Type B pancreatic cell (in vitro differentiated cells): ENCODE results near the gene KIF26A. TPM values are rescaled to one million over a fixed set of nuclear protein-coding genes. Genes with fewer than 3 reads are reported as not detected.

Source experiments
- DNase-seq: peaks from one replicate; pipeline ENCODE4 v3.0.0; 2021; ENCODE audit warnings: mixed read lengths; ENCODE audit not compliant: unreplicated experiment; ENCODE audit errors: extremely low spot score
- H3K27ac Mint-ChIP-seq: 2 replicates; pipeline ENCODE4 v1.8.0; 2021; ENCODE audit warnings: mild to moderate bottlenecking, mixed read lengths
- H3K27me3 Mint-ChIP-seq: 2 replicates; pipeline ENCODE4 v1.8.0; 2021; ENCODE audit warnings: mixed read lengths
- H3K36me3 Mint-ChIP-seq: 2 replicates; pipeline ENCODE4 v1.8.0; 2021; ENCODE audit warnings: mixed read lengths
- H3K4me1 Mint-ChIP-seq: one replicate; pipeline ENCODE4 v1.8.0; 2021; ENCODE audit warnings: mixed read lengths; ENCODE audit not compliant: unreplicated experiment
- H3K4me3 Mint-ChIP-seq: 2 replicates; pipeline ENCODE4 v1.8.0; 2021; ENCODE audit warnings: mild to moderate bottlenecking, mixed read lengths
- H3K9me3 Mint-ChIP-seq: 2 replicates; pipeline ENCODE4 v1.8.0; 2021; ENCODE audit warnings: mixed read lengths
- CTCF ChIP-seq: fragments of 200-600 bp; sonication (generic); conservative IDR thresholded peaks from 2 replicates; pipeline ENCODE4 v1.5.0; 2021; ENCODE audit warnings: antibody characterized with exemption, mild to moderate bottlenecking
- total RNA-seq: library from RNA; stranded (reverse); gene quantifications from 2 replicates; pipeline ENCODE4 v1.2.1, GENCODE V29; 2021; ENCODE audit warnings: low replicate concordance

Gene KIF26A
- total RNA-seq, 1 donor from 2014 or later: 23.4 TPM

DNA sequence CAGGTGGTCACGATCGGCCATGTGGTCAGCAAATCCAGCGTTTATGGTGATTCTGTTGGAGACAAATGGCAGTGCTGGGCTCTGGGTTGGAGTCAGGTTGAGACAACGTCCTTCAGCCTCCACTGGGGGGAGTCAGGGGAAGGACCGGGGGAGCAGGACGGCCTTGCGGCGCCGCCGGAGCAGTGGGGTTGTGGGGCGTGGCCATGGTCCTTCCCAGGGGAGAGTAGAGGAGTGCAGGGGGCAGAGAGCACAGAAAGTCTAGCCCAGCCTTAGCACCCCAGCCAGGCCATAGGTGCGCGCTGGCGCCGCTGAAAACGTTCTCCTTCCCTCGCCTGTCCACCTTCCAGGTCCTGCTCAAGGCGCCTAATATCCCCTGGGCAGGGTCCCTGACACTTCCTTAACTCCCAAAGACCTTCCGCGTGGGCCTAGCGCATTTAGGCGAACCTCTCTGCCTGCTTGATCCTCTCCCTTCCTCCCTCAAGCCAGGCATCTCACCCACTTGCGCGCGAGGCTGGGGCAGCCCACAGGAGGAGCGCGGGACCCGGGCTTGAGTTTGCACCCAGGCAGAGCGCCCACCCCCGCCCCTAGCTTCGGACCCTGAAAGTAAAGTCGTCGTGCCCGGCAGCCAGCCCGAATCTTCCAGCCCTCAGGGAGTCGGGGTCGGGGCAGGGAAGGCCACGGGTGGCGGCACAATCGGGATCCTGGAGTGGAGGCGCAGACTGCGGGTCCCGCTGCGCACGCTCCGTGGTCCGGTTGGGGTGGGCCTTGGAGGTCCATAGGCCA, 3.1 kb upstream of the KIF26A start:
- no peak overlapping the region for H3K27ac Mint-ChIP-seq
- peaks cover 7% of the 10 kb centered on the region for H3K4me1 Mint-ChIP-seq
- peaks cover 56% of the 10 kb centered on the region for H3K27me3 Mint-ChIP-seq
- no peak for DNase-seq
- peak; percentile 68 for TF ChIP-seq CTCF
- peak overlapping the region; percentile 77 for H3K4me3 Mint-ChIP-seq
- no peaks in the 10 kb centered on the region for H3K36me3 Mint-ChIP-seq
- H3K9me3 Mint-ChIP-seq: no peaks in the 10 kb centered on the region

GRCh38 chr14:104135904-104136471, 2.4 kb upstream of the KIF26A start:
- no peaks in the 10 kb centered on the region for H3K36me3 Mint-ChIP-seq
- no peak for TF ChIP-seq CTCF
- no peak overlapping the region for H3K27ac Mint-ChIP-seq
- H3K4me1 Mint-ChIP-seq: peaks cover 7% of the 10 kb centered on the region
- no peak for DNase-seq
- peak overlapping the region; percentile 62 for H3K4me3 Mint-ChIP-seq
- peaks cover 54% of the 10 kb centered on the region for H3K27me3 Mint-ChIP-seq
- H3K9me3 Mint-ChIP-seq: no peaks in the 10 kb centered on the region

- Mint-ChIP-seq H3K27me3 (peaks cover 50% of the 10 kb centered on the region), H3K4me3 (peak overlapping the region; percentile 84), H3K27ac (no peak overlapping the region), H3K4me1 (peaks cover 7% of the 10 kb centered on the region), H3K36me3 (no peaks in the 10 kb centered on the region), H3K9me3 (no peaks in the 10 kb centered on the region)
- no peak for TF ChIP-seq CTCF
- no peak for DNase-seq
Observed at GRCh38 chr14:104136472-104137296, 1.7 kb upstream of the KIF26A start.

DNA sequence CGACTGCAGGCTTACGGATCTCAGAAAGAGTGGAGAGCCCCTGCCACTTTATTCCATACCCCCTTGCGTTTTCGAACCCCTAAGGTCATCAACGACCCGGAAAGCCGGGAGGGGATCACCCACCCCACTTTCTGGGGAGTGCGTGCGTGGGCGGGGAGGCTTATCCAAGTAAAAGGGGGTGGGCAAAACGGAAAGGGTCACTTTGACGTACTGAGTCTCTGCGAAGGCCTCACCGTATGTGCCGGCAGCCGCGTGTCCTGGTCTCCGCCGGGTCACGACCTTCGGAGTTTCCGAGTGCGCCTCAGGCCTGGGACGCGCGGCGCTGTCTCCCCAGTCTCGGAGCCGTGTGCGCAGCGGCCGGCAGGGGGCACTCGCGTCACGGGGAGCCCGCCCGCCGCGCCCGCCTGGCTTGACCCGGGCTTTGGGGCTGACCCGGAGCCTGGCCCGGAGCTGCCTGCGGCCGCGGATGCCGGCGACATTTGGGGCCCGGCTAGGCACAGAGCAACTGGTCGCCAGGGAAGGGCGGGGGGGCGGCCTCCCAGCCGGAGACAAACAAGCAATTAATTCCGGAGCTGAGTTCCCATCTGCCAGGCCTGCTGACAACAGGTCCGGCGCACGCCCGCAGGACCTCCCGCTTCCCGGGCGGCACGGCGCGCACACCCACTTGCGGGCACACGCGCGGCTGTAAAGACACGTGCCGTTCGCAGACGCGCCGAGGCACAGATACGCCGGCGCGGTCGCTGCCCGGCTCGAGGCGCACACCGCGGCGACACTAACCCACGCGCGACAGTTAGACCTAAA, 890 bp upstream of the KIF26A start:
- TF ChIP-seq CTCF: peak; percentile 96
- H3K9me3 Mint-ChIP-seq: no peaks in the 10 kb centered on the region
- H3K4me1 Mint-ChIP-seq: peaks cover 7% of the 10 kb centered on the region
- no peak overlapping the region for H3K27ac Mint-ChIP-seq
- peak; percentile 88 for DNase-seq
- no peaks in the 10 kb centered on the region for H3K36me3 Mint-ChIP-seq
- peaks cover 42% of the 10 kb centered on the region for H3K27me3 Mint-ChIP-seq
- peak overlapping the region; percentile 84 for H3K4me3 Mint-ChIP-seq

DNA sequence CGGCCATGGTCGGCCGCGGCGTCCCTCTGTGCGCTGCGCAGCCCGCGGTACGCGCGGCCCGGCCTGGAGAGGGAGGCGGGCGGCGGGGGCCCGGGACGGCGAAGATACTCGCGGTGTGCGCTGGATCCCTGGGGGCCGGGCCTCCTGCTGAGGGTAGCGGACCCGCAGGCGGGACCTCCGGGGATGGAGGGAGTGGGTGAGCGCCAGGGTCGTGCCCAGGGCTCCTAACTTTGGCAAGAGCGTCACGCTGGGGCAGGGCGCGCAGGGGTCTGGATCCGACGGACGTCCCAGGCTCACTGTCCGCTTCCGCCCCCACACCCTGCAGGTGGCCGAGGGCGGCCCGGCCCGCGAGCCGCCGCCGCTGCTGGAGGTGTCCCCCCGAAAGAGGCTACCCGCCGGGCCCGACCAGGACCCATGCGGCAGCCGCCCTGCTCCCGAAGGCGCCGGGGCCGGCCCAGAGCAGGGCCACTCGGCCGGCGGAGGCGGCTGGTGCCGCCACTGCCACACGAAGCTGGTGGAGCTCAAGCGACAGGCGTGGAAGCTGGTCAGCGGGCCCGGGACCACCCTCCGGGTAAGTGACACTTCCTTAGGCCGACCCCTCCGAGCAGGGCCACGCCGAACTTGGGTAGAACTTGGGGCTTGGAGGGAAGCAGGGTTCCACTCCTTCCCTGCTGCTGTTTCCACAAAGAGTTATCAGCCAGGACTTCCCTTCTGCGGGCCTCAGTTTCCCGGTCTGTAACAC, 502 bp downstream of the KIF26A start:
- Mint-ChIP-seq H3K27ac (no peak overlapping the region), H3K4me1 (peaks cover 7% of the 10 kb centered on the region), H3K9me3 (no peaks in the 10 kb centered on the region), H3K27me3 (peaks cover 30% of the 10 kb centered on the region), H3K4me3 (peak overlapping the region; percentile 85), H3K36me3 (no peaks in the 10 kb centered on the region)
- no peak for TF ChIP-seq CTCF
- no peak for DNase-seq
